K562 (cell line): ENCODE measurements around the gene ZNF17.

ENCODE experiments used
- ERF ChIP-seq: fragments of 450-650 bp; formaldehyde crosslinking; IDR thresholded peaks from 2 replicates; pipeline ENCODE4 v1.4.0; 2020; ENCODE audit warnings: mild to moderate bottlenecking, mixed read lengths
- ESRRA ChIP-seq: fragments of 450-650 bp; IDR thresholded peaks from 2 replicates; pipeline ENCODE4 v1.6.1; 2014; ENCODE audit warnings: low read depth, mild to moderate bottlenecking, moderate library complexity, borderline replicate concordance
- KAT2B ChIP-seq: IDR thresholded peaks from one replicate; pipeline ENCODE4 v1.6.1; 2012; ENCODE audit warnings: low read depth, mild to moderate bottlenecking, control low read depth, inconsistent platforms, low read length, moderate library complexity
- MXI1 ChIP-seq: IDR thresholded peaks from 2 replicates; pipeline ENCODE4 v1.6.1; 2011; ENCODE audit warnings: low read depth, mild to moderate bottlenecking, improper control_type of control experiment, low read length
- NR2F6 ChIP-seq: fragments of 450-650 bp; formaldehyde crosslinking; IDR thresholded peaks from 2 replicates; pipeline ENCODE4 v1.4.0; 2020; ENCODE audit warnings: mild to moderate bottlenecking
- POLR2AphosphoS2 ChIP-seq: IDR thresholded peaks from 2 replicates; pipeline ENCODE4 v1.6.1; 2012; ENCODE audit warnings: low read length, improper control_type of control experiment
- TF ChIP-seq, protein P1 (sequence below): sonication (generic); formaldehyde crosslinking; IDR thresholded peaks from 2 replicates; pipeline ENCODE4 v1.8.0; 2022; ENCODE audit warnings: missing genetic modification reagents, mild to moderate bottlenecking, borderline replicate concordance

DNA sequence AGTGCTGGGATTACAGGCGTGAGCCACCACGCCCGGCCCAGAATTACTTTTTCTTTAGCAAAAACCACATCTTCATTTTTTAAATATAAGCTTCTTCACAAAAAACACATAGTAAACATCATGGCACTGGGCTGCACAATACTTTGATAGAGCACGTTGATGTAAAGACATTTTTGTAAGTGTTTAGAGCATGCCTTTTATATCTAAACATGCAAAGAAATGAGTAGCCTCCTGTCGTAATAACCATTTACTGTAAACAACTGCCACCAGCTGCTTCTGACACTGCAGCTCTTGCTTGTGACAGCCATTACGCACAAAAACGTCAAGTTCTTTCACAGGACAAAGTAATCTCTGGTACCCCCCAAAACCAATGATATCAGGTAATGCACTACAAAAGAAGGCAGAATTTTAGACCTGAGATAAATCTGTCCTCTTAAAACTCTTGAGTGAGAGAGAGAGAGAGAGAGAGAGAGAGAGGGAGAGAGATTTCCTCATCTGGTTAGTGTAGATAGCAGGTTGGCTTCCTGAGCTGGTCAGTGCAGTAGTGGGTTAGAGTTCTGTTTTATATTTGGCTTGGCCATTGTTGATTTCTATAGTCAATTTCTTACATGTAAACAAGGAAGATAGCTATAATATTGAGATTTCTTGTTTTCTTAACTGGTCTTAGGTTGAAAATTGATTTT is 28.0 kb upstream of the ZNF17 start:
- TF ChIP-seq ESRRA (no peak), POLR2AphosphoS2 (no peak), NR2F6 (CRISPR knock-in tag) (no peak), MXI1 (no peak), ERF (CRISPR knock-in tag) (no peak), KAT2B (no peak)
- TF ChIP-seq, protein P1, sequence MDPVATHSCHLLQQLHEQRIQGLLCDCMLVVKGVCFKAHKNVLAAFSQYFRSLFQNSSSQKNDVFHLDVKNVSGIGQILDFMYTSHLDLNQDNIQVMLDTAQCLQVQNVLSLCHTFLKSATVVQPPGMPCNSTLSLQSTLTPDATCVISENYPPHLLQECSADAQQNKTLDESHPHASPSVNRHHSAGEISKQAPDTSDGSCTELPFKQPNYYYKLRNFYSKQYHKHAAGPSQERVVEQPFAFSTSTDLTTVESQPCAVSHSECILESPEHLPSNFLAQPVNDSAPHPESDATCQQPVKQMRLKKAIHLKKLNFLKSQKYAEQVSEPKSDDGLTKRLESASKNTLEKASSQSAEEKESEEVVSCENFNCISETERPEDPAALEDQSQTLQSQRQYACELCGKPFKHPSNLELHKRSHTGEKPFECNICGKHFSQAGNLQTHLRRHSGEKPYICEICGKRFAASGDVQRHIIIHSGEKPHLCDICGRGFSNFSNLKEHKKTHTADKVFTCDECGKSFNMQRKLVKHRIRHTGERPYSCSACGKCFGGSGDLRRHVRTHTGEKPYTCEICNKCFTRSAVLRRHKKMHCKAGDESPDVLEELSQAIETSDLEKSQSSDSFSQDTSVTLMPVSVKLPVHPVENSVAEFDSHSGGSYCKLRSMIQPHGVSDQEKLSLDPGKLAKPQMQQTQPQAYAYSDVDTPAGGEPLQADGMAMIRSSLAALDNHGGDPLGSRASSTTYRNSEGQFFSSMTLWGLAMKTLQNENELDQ (CRISPR knock-in tag) = no peak
